Measurements from ENCODE around the gene CYP2U1. TPM values are rescaled to one million over a fixed set of nuclear protein-coding genes. Genes with fewer than 3 reads are reported as not detected.

CYP2U1 gene
- total and polyA plus RNA-seq, 2 of the 8 experiments (the other 6 are each of a cell fraction or from before 2014, with no cell fraction given), result 3.1 to 5.0 TPM

DNA sequence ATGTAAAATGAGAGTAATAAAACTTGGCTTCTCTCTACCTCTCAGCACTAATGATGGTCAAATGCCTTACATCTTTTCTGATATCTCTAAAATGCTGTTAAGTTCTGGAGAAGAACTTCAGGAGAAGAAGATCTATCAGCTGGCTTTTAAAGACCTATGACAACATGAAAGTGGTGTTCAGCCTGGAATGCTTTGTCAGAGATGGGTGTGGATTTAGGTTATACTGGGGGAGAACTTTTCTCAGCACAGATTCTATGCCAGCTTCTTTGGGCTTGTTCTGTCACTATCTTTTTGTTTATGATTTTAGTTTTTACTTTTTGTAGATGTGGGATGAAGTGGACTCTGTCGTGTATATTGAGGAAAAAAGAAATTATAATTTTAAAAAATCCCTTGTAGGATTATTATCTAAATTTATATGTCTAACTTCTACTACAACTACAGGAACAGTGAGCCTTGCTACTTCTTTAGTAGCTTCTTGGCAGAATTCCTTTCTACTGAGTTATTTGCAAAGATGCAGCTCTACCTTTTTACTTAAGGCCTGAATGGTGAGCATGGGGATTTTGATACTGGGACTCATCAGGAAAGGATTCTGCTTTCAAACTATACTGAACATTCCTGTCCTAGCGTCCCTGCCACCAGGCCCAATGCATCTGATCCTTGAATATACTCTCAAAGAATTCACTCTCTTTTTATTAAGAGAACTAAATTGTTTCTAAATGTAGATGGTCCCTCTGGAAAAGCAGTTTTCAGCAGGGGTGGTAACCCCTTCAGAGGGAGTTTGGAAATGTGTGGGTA lies 19.6 kb downstream of the CYP2U1 start:
- ChIA-PET POLR2A (ENCODE audit: partially characterized antibody) (no interaction called here), CTCF (ENCODE audit: partially characterized antibody) (no interaction called here)
- H3K4ac ChIP-seq (replicated peaks; ENCODE audit: insufficient read length, low read depth, low read length), result no peak overlapping the region
- H3K18ac ChIP-seq (ENCODE audit: extremely low read depth, low read length), result no peak overlapping the region
- H4K91ac ChIP-seq (replicated peaks; ENCODE audit: insufficient read length, low read length), result no peak overlapping the region
- no peak overlapping the region for H2BK15ac ChIP-seq (ENCODE audit: low read length)
- H3K79me1 ChIP-seq (ENCODE audit: low read depth, low read length), result no peaks in the 10 kb centered on the region
- 87% methylated on average over 2 of the region's 2 CpGs; no CpG with 5 or more reads in 1 of the 2 experiments for WGBS, 2 experiments (ENCODE audit: extremely low coverage in 1 of 2, insufficient coverage in 1 of 2, insufficient read length in 1 of 2, insufficient replicate concordance in 2 of 2, low coverage in 1 of 2, low lambda C conversion rate in 2 of 2, missing lambda C conversion rate in 1 of 2)
- H3K56ac ChIP-seq (replicated peaks; ENCODE audit: insufficient read length, low read depth, low read length), result no peak overlapping the region
- no peak overlapping the region for H4K8ac ChIP-seq (ENCODE audit: extremely low read depth, insufficient read depth, low read length)
- no peak for FAIRE-seq
- no peak overlapping the region for H2BK120ac ChIP-seq (replicated peaks; ENCODE audit: low read depth, low read length)
- peaks cover 0 to 11% (median 1%) of the 10 kb centered on the region in 4 experiments; a peak in 3 of 8 replicates for H3K36me3 ChIP-seq (ENCODE audit: control insufficient read depth in 2 of 4, insufficient read depth in 4 of 4, low read length in 3 of 4)
- no peak for DNase-seq (ENCODE audit: low read depth in 1 of 2, low spot score in 2 of 2)
- H2AK5ac ChIP-seq (ENCODE audit: low read depth, low read length), result no peak overlapping the region
- H4K5ac ChIP-seq (ENCODE audit: insufficient read length, low read depth, low read length), result no peak overlapping the region
- no peaks in the 10 kb centered on the region for H3K4me1 ChIP-seq (replicated peaks in 1 of 4; ENCODE audit: control insufficient read depth in 3 of 4, insufficient read depth in 4 of 4, low read length in 3 of 4)
- H3K27ac ChIP-seq (ENCODE audit: low read depth, low read length), result no peak overlapping the region
- no peaks in the 10 kb centered on the region for H3K27me3 ChIP-seq (replicated peaks in 1 of 4; ENCODE audit: control insufficient read depth in 3 of 4, extremely low read depth in 1 of 4, insufficient read depth in 3 of 4, low read length in 3 of 4)
- H3K9ac ChIP-seq (replicated peaks in 1 of 4; ENCODE audit: extremely low read depth in 1 of 4, low read depth in 3 of 4, low read length in 3 of 4), result no peak overlapping the region
- H3K23me2 ChIP-seq (ENCODE audit: low read depth, low read length), result no peaks in the 10 kb centered on the region
- no peak overlapping the region for H3K23ac ChIP-seq (ENCODE audit: insufficient read length)
- H3K79me2 ChIP-seq (ENCODE audit: control insufficient read depth in 1 of 2, insufficient read depth in 2 of 2, low read length in 2 of 2), result no peaks in the 10 kb centered on the region
- no peak overlapping the region for H2BK20ac ChIP-seq (ENCODE audit: low read length)
- no peaks in the 10 kb centered on the region for H3K9me3 ChIP-seq (ENCODE audit: insufficient read depth in 2 of 2, low read depth in 1 of 2, low read length in 1 of 2)
- H3K14ac ChIP-seq (ENCODE audit: insufficient read length), result no peak overlapping the region
- no peaks in the 10 kb centered on the region for H4K20me1 ChIP-seq (replicated peaks in 1 of 2; ENCODE audit: control insufficient read depth in 1 of 2, insufficient read depth in 2 of 2, low read length in 2 of 2)
- H2AFZ ChIP-seq (ENCODE audit: low read length), result no peak overlapping the region
- no peak overlapping the region for H2BK5ac ChIP-seq (ENCODE audit: low read depth, low read length)
- no peak overlapping the region for H2BK12ac ChIP-seq (ENCODE audit: low read depth, low read length)
- H3K4me3 ChIP-seq (ENCODE audit: extremely low read depth in 1 of 4, insufficient read depth in 2 of 4, low read depth in 3 of 4, low read length in 4 of 4), result no peak overlapping the region
- H3K4me2 ChIP-seq (ENCODE audit: insufficient read depth in 1 of 2, low read depth in 2 of 2, low read length in 2 of 2), result no peak overlapping the region
- TF ChIP-seq TAF1 (IDR thresholded peaks at IDR 0.05; ENCODE audit: low read depth, low read length) (no peak), CTBP2 (IDR thresholded peaks at IDR 0.05; ENCODE audit: borderline replicate concordance, insufficient read depth, insufficient read length, low read length) (no peak), JUND (IDR thresholded peaks at IDR 0.05; ENCODE audit: low read length) (no peak), BACH1 (IDR thresholded peaks at IDR 0.05; ENCODE audit: low read length) (no peak), HDAC2 (IDR thresholded peaks at IDR 0.05; ENCODE audit: borderline replicate concordance in 1 of 2, low read depth in 2 of 2, low read length in 2 of 2) (no peak), CHD2 (IDR thresholded peaks at IDR 0.05; ENCODE audit: low read length) (no peak), SAP30 (IDR thresholded peaks at IDR 0.05; ENCODE audit: insufficient read depth, insufficient replicate concordance, low read length) (no peak)
- TF ChIP-seq, protein P1, sequence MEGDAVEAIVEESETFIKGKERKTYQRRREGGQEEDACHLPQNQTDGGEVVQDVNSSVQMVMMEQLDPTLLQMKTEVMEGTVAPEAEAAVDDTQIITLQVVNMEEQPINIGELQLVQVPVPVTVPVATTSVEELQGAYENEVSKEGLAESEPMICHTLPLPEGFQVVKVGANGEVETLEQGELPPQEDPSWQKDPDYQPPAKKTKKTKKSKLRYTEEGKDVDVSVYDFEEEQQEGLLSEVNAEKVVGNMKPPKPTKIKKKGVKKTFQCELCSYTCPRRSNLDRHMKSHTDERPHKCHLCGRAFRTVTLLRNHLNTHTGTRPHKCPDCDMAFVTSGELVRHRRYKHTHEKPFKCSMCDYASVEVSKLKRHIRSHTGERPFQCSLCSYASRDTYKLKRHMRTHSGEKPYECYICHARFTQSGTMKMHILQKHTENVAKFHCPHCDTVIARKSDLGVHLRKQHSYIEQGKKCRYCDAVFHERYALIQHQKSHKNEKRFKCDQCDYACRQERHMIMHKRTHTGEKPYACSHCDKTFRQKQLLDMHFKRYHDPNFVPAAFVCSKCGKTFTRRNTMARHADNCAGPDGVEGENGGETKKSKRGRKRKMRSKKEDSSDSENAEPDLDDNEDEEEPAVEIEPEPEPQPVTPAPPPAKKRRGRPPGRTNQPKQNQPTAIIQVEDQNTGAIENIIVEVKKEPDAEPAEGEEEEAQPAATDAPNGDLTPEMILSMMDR (IDR thresholded peaks at IDR 0.05; ENCODE audit: control extremely low read depth in 1 of 3, insufficient read depth in 1 of 3, low read depth in 1 of 3, low read length in 3 of 3), result no peak
- TF ChIP-seq, protein P2, sequence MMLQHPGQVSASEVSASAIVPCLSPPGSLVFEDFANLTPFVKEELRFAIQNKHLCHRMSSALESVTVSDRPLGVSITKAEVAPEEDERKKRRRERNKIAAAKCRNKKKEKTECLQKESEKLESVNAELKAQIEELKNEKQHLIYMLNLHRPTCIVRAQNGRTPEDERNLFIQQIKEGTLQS (IDR thresholded peaks at IDR 0.05; ENCODE audit: insufficient read depth, low read depth, low read length), result no peak

All from H1 (cell line).